Measurements from ENCODE around the gene LIMS2.
A peak's percentile ranks its signal among the peaks of the same experiment; 100 is the strongest.

The LIMS2 gene

DNA sequence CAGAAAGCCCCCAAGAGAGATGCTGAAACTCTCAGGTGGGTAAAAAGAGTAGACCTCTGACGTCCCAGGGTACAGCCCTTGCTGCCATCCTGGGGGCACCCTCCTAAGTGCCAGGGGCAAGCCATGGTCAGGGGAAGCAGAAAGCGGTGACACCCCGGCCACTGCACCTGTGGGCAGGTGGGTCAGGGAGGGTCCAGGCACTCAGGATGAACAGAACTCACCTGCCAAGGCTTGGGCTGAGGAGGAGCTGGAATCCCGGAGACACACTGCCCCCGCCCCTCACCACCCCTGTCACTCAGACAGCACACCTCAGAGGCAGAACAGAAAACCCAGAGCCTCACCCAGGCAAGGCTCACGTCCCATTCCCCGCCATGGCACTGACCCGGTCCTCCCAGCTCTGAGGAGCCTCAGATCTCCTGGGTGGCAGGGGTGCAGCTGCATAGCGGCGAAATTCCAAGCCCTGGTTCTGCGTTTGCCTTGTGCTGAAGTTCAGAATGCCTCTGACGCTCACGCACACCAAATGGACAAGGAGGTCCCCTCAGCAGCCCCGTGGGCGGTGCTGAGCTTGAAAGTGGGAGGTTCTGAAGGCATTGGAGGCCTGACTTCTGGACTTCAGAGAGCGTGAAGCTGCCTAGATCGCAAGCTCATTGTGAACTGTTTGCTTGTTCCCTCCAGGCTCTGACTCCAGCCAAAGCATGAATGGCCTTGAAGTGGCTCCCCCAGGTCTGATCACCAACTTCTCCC, 25.1 kb downstream of the LIMS2 start:
- Mint-ChIP-seq H3K9me3 (no peaks in the 10 kb centered on the region), H3K27ac (no peak overlapping the region), H3K27me3 (no peaks in the 10 kb centered on the region), H3K4me3 (no peak overlapping the region), H3K36me3 (ENCODE audit: low read depth) (no peaks in the 10 kb centered on the region), H3K4me1 (ENCODE audit: low read depth) (peaks cover 11% of the 10 kb centered on the region)

DNA sequence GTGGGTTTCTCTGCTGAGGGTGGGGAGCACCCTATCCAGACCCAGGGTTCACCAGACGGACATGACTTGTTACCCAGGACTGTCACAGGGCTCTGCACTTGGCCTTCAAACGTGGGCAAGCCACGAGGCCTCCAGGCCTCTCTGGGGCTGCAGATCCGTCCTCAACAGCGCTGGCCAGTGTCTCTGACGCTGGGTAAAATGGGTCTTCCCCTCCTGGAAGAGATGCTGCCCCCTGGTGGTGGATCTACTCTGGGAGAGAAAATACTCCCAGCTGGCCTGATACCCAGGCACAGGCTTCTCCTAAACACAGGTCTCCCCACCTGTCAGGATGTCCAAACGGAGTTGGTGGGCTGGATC, 25.7 kb downstream of the LIMS2 start:
- H3K36me3 Mint-ChIP-seq (ENCODE audit: low read depth), result no peaks in the 10 kb centered on the region
- peak overlapping the region; percentile 49 for H3K27ac Mint-ChIP-seq
- H3K4me3 Mint-ChIP-seq, result no peak overlapping the region
- peaks cover 11% of the 10 kb centered on the region for H3K4me1 Mint-ChIP-seq (ENCODE audit: low read depth)
- no peaks in the 10 kb centered on the region for H3K9me3 Mint-ChIP-seq
- H3K27me3 Mint-ChIP-seq, result no peaks in the 10 kb centered on the region

DNA sequence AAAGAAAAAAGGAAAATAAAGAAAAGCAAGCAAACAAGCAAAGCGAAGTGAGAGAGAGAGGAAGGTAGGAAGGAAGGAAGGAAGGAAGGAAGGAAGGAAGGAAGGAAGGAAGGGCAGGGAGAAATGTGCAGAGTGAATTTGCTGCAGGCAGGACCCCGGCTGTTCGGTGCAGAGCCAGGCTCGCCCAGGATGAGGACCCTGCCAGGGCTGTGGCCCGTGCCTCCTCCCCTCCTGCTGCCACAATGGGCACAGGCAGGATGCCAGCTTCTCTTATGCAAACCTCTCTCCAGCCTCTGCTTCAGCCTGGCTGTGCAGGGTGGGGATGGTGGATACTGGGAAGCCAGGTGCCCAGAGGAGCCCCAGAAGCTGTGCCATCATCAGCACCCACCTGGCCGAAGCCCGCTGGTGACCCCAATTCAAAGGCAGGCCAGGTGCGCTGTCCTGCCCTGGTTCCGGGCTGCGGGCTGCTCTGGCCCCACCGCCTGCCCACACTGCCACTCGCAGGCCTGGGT, 26.2 kb downstream of the LIMS2 start:
- H3K9me3 Mint-ChIP-seq, result no peaks in the 10 kb centered on the region
- peaks cover 11% of the 10 kb centered on the region for H3K4me1 Mint-ChIP-seq (ENCODE audit: low read depth)
- H3K36me3 Mint-ChIP-seq (ENCODE audit: low read depth), result no peaks in the 10 kb centered on the region
- H3K27me3 Mint-ChIP-seq, result no peaks in the 10 kb centered on the region
- no peak overlapping the region for H3K27ac Mint-ChIP-seq
- H3K4me3 Mint-ChIP-seq, result no peak overlapping the region

DNA sequence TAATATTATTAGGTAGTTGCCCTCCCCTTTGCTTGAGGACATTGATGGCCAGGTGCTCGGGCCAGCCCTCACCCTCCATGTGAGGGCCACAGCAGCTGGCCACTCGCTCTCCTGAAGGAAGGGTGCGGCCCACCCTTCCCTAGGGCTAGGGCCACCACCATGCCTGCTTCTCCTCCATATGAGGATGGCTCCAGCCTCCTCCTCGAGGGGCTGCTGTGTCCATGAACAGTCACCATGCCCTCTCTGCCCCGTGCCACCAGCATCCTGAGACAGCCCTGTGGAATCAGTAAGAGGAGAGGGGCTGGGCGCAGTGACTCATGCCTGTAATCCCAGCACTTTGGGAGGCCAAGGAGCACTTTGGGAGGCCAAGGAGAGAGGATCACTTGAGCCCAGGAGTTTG, 27.0 kb downstream of the LIMS2 start:
- Mint-ChIP-seq H3K27me3 (no peaks in the 10 kb centered on the region), H3K27ac (no peak overlapping the region), H3K4me3 (no peak overlapping the region), H3K4me1 (ENCODE audit: low read depth) (peaks cover 11% of the 10 kb centered on the region), H3K36me3 (ENCODE audit: low read depth) (no peaks in the 10 kb centered on the region), H3K9me3 (no peaks in the 10 kb centered on the region)

DNA sequence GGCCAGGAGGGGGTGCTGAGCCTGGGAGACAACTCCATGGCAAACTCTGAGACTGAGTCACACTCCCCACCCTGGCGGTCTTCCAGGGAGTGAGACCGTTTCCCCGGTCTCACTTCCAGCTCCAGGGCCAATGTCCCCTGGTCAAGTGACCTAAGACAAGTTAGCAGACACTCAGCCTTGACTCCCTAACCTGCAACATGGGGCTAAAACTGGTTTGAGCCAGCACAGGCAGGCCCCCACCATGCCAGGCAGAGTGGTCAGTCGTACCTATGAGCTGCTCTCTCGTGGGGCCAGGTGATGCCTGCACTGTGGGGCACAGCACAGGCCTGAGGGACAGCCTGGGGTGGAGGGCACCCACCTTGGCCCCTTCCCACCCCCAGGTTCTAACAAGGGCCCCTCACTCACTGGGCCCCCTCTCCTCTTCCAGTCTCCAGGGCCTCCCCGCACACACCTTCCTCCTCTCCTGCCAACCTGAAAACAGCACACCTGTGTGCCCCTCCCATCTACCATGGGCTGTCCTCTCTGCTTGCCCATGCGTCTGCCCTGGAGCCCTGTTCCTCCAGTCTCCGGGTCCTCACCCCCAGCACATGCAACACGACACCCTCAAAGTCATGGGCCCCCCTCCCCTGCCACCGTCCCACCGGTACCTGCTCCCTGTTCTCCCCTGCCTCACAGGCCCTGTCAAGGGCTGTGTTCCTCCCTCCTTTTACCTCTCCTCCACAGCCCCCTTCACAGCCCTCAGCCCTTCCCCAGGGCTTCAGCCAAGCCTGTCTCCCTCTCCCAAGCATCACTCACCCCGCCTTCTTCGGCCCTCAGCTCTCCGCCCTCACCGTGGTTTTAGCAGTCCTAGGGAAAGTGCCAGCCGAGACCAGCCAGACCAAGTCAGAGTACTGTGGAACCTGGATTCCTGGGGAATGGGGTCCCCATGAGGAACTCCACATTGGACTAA, 27.8 kb downstream of the LIMS2 start:
- Mint-ChIP-seq H3K27ac (no peak overlapping the region), H3K36me3 (ENCODE audit: low read depth) (no peaks in the 10 kb centered on the region), H3K4me3 (no peak overlapping the region), H3K9me3 (no peaks in the 10 kb centered on the region), H3K4me1 (ENCODE audit: low read depth) (peaks cover 11% of the 10 kb centered on the region), H3K27me3 (no peaks in the 10 kb centered on the region)

DNA sequence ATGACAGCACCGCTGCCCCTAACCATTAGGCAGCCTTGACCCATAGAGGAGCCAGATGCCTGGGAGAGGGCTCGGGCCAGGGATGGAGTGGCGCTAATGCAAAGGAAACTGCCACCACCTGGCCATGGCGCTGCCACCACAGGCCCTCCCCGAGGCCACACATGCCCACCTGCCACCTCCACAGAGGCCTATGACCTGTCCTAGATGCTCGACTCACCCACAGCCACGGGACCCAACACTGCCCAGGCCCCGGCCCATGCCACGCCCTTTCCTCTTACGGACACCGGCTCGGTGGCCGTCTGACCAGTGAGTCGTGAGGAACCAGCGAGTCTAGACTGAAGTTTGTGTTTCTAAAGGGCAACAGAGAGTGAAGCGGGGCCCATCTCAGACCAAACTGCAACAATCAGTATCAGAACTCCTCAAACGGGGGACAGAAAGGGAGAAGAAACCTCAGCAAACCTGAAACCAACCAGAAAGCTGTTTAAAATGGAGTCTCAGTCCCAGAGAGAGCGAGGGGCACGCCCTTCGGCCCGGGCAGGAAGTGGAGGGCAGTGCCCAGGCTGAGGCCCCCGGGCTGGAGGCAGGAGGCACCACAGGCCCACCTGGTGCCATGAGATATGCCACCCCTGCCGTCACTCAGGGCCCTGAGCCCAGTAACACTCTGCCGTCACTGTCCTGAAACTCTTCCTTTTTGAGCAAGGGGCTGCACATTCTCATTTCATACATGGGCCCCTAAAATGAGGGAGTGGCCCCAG, 28.7 kb downstream of the LIMS2 start:
- no peak overlapping the region for H3K27ac Mint-ChIP-seq

DNA sequence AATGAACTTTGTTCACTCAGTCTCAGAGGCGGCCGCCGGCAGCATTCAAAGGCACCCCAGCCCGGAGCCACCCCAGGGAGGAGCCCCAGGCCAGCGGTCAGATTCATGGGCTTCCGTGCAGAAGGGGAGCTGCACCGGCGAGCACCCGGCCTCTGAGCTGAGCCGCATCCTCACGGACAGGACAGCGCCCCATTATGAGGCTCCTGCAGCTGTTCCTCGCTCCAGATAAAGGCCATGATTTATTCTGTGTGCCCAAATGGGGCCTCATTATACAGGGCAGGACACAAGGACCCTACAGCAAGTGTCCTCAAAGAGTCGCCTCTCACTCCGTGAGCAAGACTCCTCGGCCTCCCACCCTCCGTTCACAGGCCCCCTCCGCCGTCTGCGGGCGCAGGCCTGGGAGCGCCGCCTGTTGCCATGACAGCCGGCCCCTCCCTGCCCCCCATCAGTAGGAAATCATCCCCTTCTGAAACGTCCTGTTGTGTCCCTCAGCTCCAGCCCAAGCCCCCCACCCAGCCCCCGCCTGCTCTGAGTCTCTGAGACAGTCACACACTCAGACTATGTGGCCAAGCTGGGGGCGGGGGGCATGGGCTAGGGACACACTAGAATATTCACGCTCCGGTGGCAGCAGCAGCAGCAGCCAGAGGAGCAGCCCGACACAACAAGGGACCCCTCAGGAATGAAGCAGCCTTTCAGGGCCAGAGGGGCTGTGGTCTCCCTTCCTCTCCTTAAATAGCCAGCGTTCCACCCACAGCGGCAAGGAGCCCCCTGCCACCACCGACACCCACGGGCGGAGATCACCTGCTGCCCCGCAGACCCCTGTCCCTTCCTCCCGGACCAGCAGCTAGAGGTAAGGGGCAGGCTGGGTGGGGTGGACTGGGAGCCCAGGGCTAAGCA, 29.7 kb downstream of the LIMS2 start, which contains the start of gene GPR17:
GPR17 (plus strand) TSS at position 759 of the 897 bp plus-strand sequence. CDS start 4,583 bp downstream, outside the sequence.
- Mint-ChIP-seq H3K36me3 (ENCODE audit: low read depth) (no peaks in the 10 kb centered on the region), H3K27me3 (no peaks in the 10 kb centered on the region), H3K4me3 (no peak within 1 kb of the TSS), H3K4me1 (ENCODE audit: low read depth) (peaks cover 14% of the 10 kb centered on the region), H3K27ac (no peak within 1 kb of the TSS), H3K9me3 (no peaks in the 10 kb centered on the region)

More for the DNA sequence above, 28.7 kb downstream of the LIMS2 start:
- Mint-ChIP-seq H3K4me1 (ENCODE audit: low read depth) (peaks cover 11% of the 10 kb centered on the region), H3K9me3 (no peaks in the 10 kb centered on the region), H3K36me3 (ENCODE audit: low read depth) (no peaks in the 10 kb centered on the region), H3K27me3 (no peaks in the 10 kb centered on the region), H3K4me3 (no peak overlapping the region)

DNA sequence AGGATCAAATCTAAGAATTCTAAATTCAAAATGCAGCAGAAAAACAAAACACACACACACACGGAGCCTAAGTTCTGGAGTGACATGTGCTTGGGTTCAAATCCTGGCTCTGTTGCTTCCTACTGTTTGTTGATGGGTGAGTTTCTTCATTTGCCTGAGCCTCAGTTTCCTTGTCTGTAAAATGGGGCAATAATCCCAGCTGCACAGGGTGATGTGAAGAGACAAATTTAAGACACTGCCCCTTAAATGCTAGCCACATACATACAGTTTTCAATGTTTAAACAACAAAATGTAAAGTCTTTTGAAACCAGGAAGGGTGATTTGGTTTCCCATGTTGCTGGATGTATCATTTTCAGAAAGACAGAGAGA, 30.3 kb downstream of the LIMS2 start:
- no peaks in the 10 kb centered on the region for H3K27me3 Mint-ChIP-seq
- H3K27ac Mint-ChIP-seq, result no peak overlapping the region
- no peaks in the 10 kb centered on the region for H3K9me3 Mint-ChIP-seq
- H3K4me3 Mint-ChIP-seq, result no peak overlapping the region
- H3K4me1 Mint-ChIP-seq (ENCODE audit: low read depth), result peaks cover 21% of the 10 kb centered on the region
- H3K36me3 Mint-ChIP-seq (ENCODE audit: low read depth), result no peaks in the 10 kb centered on the region

DNA sequence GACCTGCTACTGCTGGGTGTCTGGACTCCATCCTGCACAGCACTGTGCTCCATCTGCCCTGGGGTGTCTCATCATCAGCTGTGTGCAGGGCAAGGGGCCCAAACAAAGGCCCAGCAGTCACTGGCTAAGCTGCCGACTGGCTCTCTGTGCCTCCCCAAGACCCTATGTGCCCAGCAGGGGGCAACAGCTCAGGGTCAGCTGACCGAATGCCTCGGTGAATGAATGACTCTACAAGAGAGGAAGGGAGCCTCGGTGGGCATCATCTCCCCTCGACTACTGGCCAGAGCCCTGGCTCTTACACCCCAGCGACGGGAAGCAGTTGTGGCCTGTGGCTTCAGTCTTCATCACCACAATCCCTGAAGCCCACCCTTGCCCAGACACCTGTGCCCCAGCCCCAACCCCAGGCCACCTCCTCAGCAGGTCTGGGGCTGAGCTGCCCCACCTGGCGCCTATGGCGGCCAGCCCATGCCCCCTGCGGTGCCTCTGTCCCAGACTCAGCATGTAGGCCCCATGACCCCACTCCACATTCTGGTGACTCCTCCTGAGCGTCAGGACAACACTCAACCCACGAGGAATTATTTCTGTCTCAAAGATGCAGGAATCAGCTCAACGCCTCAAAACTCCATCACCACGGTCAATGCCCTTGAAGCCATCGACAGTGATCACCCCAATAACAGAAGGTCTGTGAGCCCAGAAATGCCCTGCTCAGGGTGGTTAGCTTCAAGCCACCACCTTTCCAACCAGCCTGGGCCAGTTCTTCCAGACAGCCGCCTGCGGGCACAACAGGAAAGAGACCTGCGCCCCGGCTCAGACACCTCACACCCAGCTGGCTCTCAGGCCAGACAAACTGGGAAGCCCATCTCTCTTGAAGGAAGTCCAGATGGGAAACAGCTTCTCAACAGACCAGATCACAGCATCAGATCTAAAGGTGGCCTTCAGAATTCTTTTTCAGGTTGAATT, 31.0 kb downstream of the LIMS2 start:
- no peak overlapping the region for H3K4me3 Mint-ChIP-seq
- H3K27ac Mint-ChIP-seq, result no peak overlapping the region
- H3K27me3 Mint-ChIP-seq, result no peaks in the 10 kb centered on the region
- H3K9me3 Mint-ChIP-seq, result no peaks in the 10 kb centered on the region
- H3K4me1 Mint-ChIP-seq (ENCODE audit: low read depth), result peaks cover 21% of the 10 kb centered on the region
- no peaks in the 10 kb centered on the region for H3K36me3 Mint-ChIP-seq (ENCODE audit: low read depth)

DNA sequence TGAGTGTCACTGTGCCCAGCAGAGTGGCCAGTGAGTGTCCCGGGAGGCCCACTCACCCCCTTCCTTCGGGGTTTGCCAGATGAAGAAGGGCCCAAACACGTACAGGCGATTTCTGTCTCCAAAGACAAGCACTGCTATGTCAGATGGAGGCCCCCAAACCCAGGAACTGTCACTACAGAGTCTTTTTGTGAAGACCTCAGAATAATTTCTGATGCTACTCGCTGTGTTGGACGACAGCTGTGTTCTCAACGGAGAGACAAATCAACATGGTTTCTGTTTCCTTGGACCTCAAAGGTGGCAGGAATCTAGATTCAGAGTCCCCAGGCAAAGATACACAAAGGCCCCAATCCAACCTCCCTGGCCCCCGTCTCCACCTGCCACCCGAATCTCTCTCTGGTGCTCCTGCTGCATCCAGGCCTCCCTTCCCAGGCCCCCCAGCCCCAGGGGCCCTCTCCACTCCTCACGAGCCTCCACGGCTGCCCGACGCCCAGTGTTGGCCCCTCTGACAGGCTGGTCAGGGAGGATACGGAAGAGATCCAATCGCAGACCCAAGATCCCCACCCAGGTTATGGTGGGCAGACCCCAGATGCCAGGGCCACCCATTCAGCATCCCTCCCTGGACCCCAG, 31.8 kb downstream of the LIMS2 start:
- Mint-ChIP-seq H3K4me3 (no peak overlapping the region), H3K36me3 (ENCODE audit: low read depth) (no peaks in the 10 kb centered on the region), H3K4me1 (ENCODE audit: low read depth) (peaks cover 25% of the 10 kb centered on the region), H3K27me3 (no peaks in the 10 kb centered on the region), H3K27ac (no peak overlapping the region), H3K9me3 (no peaks in the 10 kb centered on the region)

DNA sequence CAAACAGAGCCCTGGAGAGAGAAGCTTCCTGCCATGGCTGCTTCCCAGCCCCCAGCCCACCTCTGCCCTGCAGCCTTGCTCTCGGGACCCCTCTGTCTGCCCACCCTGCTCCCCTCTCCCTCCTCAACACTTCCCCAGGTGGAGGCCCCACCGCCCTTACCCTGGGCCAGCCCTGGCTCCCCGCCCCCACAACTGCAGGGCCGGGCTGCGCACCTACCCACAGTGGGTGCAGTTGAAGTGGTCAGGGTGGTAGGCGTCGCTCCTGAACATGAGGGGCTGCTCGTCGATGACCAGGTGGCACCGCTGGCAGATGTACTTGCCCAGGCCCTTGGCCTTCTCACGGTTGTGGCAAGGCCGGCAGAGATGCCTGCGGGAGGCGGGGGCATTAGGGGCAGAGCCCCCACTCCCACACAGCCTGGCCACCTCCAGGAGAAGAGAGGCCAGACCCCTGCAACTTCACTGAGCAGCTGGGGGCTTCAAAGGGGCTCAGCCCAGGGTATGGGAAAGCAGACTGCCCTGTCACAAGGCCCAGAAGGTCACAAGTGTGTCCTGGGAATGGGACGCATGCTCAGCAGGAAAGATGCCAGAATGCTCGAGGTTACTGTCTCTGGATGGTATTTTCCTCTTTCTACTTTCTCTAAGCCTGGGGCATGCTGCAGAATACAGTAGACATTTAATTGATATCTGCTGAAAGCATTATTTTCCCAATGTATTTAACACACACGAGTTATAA, 32.5 kb downstream of the LIMS2 start:
- peaks cover 28% of the 10 kb centered on the region for H3K4me1 Mint-ChIP-seq (ENCODE audit: low read depth)
- H3K4me3 Mint-ChIP-seq, result peak overlapping the region; percentile 30
- peak overlapping the region; percentile 65 for H3K27ac Mint-ChIP-seq
- no peaks in the 10 kb centered on the region for H3K9me3 Mint-ChIP-seq
- H3K36me3 Mint-ChIP-seq (ENCODE audit: low read depth), result no peaks in the 10 kb centered on the region
- H3K27me3 Mint-ChIP-seq, result no peaks in the 10 kb centered on the region

DNA sequence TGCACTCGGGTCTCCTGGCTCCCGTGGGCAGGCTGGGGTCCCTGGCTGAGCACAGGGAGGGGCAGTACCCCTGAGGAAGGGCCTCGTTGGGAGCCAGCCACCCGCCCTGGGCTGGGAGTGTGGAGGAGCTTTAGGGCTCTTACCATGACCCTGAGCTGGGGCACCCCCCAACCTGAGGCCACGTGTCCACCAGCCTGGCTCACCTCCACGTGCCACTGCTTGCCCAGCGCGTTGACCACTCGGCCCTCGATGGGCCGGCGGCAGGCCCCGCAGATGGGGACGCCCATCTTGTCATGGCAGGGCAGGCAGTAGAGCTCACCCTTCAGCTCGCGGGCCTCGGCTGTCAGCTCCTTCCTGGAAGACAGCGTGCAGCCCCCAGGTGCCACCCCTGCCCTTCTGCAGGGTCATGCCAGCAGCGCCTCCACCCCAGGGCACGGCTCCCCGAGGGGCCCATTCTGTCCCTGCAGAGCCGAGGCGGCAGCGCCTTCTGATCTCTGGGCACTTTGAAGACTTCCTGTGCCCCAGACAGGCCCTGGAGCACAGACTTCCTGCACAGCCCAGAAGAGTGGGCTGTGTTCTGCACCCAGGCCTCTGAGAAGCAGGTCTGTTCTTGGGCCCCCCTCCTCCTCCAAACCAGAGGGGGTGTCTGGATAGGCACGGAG, 33.4 kb downstream of the LIMS2 start:
- peak overlapping the region; percentile 49 for H3K4me3 Mint-ChIP-seq
- H3K27me3 Mint-ChIP-seq, result no peaks in the 10 kb centered on the region
- H3K9me3 Mint-ChIP-seq, result no peaks in the 10 kb centered on the region
- H3K4me1 Mint-ChIP-seq (ENCODE audit: low read depth), result peaks cover 30% of the 10 kb centered on the region
- H3K27ac Mint-ChIP-seq, result peak overlapping the region; percentile 65
- H3K36me3 Mint-ChIP-seq (ENCODE audit: low read depth), result no peaks in the 10 kb centered on the region
